ENCODE results near the gene ANAPC13. TPM values are rescaled to one million over a fixed set of nuclear protein-coding genes. Genes with fewer than 3 reads are reported as not detected.

ANAPC13 gene
- total RNA-seq, 2 experiments from 2014 or later = 12.9 to 16.8 TPM

DNA sequence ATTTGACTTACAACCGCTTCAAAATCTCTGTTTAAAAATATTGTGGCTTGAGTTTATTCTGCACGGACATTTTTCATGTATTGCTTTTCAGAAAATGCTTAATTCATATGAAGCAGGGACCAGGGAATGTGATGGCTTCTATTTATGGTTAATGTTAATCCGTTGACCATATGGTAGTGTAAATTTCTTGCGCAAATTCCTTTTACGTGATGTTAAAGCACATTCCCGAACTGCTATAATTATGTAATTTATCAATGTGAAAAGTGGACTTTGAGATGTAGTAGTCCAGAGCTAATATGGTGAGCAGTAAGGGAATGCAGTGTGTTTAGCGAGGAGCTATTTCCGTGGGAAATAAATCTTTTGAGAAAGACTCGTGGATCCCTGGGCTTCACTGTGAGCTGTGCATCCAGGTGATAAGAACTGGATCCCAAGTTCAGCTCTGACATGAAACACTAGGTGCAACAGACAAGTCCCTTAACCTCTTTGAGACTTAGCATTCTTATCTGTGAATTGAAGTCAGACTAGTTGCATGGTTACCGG lies 27.3 kb downstream of the ANAPC13 start:
- H3K4me1 Mint-ChIP-seq (ENCODE audit: low read depth) = no peaks in the 10 kb centered on the region
- no peak overlapping the region for H3K27ac Mint-ChIP-seq
- peaks cover 27% of the 10 kb centered on the region for H3K27me3 Mint-ChIP-seq
- TF ChIP-seq, protein P1, sequence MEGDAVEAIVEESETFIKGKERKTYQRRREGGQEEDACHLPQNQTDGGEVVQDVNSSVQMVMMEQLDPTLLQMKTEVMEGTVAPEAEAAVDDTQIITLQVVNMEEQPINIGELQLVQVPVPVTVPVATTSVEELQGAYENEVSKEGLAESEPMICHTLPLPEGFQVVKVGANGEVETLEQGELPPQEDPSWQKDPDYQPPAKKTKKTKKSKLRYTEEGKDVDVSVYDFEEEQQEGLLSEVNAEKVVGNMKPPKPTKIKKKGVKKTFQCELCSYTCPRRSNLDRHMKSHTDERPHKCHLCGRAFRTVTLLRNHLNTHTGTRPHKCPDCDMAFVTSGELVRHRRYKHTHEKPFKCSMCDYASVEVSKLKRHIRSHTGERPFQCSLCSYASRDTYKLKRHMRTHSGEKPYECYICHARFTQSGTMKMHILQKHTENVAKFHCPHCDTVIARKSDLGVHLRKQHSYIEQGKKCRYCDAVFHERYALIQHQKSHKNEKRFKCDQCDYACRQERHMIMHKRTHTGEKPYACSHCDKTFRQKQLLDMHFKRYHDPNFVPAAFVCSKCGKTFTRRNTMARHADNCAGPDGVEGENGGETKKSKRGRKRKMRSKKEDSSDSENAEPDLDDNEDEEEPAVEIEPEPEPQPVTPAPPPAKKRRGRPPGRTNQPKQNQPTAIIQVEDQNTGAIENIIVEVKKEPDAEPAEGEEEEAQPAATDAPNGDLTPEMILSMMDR (IDR thresholded peaks at IDR 0.05) = no peak
- H3K4me1 ChIP-seq (ENCODE audit: insufficient read depth, low read length) = no peaks in the 10 kb centered on the region
- H3K4me3 ChIP-seq (ENCODE audit: low read length) = no peak overlapping the region
- H3K27me3 ChIP-seq (ENCODE audit: control insufficient read depth in 1 of 2, insufficient read depth in 2 of 2, low read length in 2 of 2) = peaks cover 0 to 23% of the 10 kb centered on the region in 2 experiments
- no peaks in the 10 kb centered on the region for H3K9me3 Mint-ChIP-seq
- ChIA-PET CTCF (no interaction called here), POLR2A (no interaction called here)
- no peaks in the 10 kb centered on the region for H3K36me3 Mint-ChIP-seq (ENCODE audit: low read depth)
- no peak for DNase-seq
- no peak overlapping the region for H3K27ac ChIP-seq (ENCODE audit: low read depth in 1 of 2, low read length in 2 of 2)
- H3K9me3 ChIP-seq (ENCODE audit: control insufficient read depth in 1 of 2, insufficient read depth in 1 of 2, low read length in 2 of 2) = no peaks in the 10 kb centered on the region
- H3K36me3 ChIP-seq (ENCODE audit: insufficient read depth, low read length) = no peaks in the 10 kb centered on the region
- H3K4me3 Mint-ChIP-seq = no peak overlapping the region
- intact Hi-C loops (cut with DNase I, micrococcal nuclease) = no loop called here
- ATAC-seq (ENCODE audit: poor library complexity) = no peak

- Histone ChIP-seq H3K4me3 (ENCODE audit: low read length) (no peak overlapping the region), H3K27ac (ENCODE audit: low read depth in 1 of 2, low read length in 2 of 2) (no peak overlapping the region), H3K36me3 (ENCODE audit: insufficient read depth, low read length) (no peaks in the 10 kb centered on the region), H3K27me3 (ENCODE audit: control insufficient read depth in 1 of 2, insufficient read depth in 2 of 2, low read length in 2 of 2) (peaks cover 0 to 23% of the 10 kb centered on the region in 2 experiments), H3K9me3 (ENCODE audit: control insufficient read depth in 1 of 2, insufficient read depth in 1 of 2, low read length in 2 of 2) (no peaks in the 10 kb centered on the region), H3K4me1 (ENCODE audit: insufficient read depth, low read length) (no peaks in the 10 kb centered on the region)
- TF ChIP-seq, protein P1 (IDR thresholded peaks at IDR 0.05) = no peak
- no peak for DNase-seq
- no peak for ATAC-seq (ENCODE audit: poor library complexity)
- intact Hi-C loops (cut with DNase I, micrococcal nuclease) = no loop called here
- no peaks in the 10 kb centered on the region for H3K36me3 Mint-ChIP-seq (ENCODE audit: low read depth)
- H3K27me3 Mint-ChIP-seq = peaks cover 31% of the 10 kb centered on the region
- ChIA-PET POLR2A (no interaction called here), CTCF (no interaction called here)
- no peaks in the 10 kb centered on the region for H3K4me1 Mint-ChIP-seq (ENCODE audit: low read depth)
- H3K4me3 Mint-ChIP-seq = no peak overlapping the region
- no peaks in the 10 kb centered on the region for H3K9me3 Mint-ChIP-seq
- H3K27ac Mint-ChIP-seq = no peak overlapping the region
Measured at GRCh38 chr3:134457376-134458074, 28.3 kb downstream of the ANAPC13 start.

DNA sequence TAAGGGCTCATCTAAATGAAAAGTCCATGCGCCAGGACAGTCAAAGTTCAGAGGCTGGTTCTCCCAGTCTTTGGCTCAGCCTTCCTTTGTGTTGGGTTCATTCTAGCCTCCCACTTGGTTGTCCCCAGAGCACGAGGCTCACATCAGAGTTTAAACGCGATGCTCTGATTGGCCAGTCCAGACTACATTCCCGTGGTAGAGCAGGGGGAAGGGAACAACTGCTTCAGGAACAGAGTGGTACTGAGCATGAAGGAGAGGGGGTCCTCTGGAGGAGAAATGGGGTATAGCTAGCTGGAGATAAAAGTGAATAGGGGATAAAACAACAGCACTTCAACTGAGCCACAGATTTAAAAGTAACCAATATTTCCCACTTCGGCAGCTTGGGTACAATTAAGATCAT lies 32.2 kb downstream of the ANAPC13 start:
- no peaks in the 10 kb centered on the region for H3K36me3 ChIP-seq (ENCODE audit: insufficient read depth, low read length)
- H3K9me3 ChIP-seq (ENCODE audit: control insufficient read depth in 1 of 2, insufficient read depth in 1 of 2, low read length in 2 of 2) = no peaks in the 10 kb centered on the region
- Mint-ChIP-seq H3K27ac (no peak overlapping the region), H3K4me3 (no peak overlapping the region), H3K27me3 (peaks cover 33% of the 10 kb centered on the region), H3K36me3 (ENCODE audit: low read depth) (no peaks in the 10 kb centered on the region), H3K4me1 (ENCODE audit: low read depth) (no peaks in the 10 kb centered on the region), H3K9me3 (no peaks in the 10 kb centered on the region)
- ATAC-seq (ENCODE audit: poor library complexity) (no peak), DNase-seq (no peak)
- CTCF ChIA-PET = no interaction called here
- intact Hi-C loops (cut with DNase I, micrococcal nuclease) = no loop called here
- H3K27ac ChIP-seq (ENCODE audit: low read depth in 1 of 2, low read length in 2 of 2) = no peak overlapping the region
- no peaks in the 10 kb centered on the region for H3K4me1 ChIP-seq (ENCODE audit: insufficient read depth, low read length)
- peaks cover 0 to 23% of the 10 kb centered on the region in 2 experiments for H3K27me3 ChIP-seq (ENCODE audit: control insufficient read depth in 1 of 2, insufficient read depth in 2 of 2, low read length in 2 of 2)
- POLR2A ChIA-PET = no interaction called here
- TF ChIP-seq, protein P1 (IDR thresholded peaks at IDR 0.05) = no peak
- H3K4me3 ChIP-seq (ENCODE audit: low read length) = no peak overlapping the region

All from CD4-positive, alpha-beta T cell (primary cell).